ENCODE measurements around the gene STARD13.

GRCh38 chr13:33257841-33258807, 27.4 kb downstream of the STARD13 start:
- TF ChIP-seq CTCF (conservative IDR thresholded peaks at IDR 0.05; ENCODE audit: low read length) = no peak
- TF ChIP-seq EZH2phosphoT487 (IDR thresholded peaks at IDR 0.05; ENCODE audit: borderline replicate concordance, low read depth, low read length) = no peak

All from OCI-LY7 (cell line).